GM12878 (cell line): Measurements from ENCODE around the gene PAQR7. TPM values are rescaled to one million over a fixed set of nuclear protein-coding genes. Genes with fewer than 3 reads are reported as not detected.

Experiments
- ATAC-seq: fragments of 200-7000 bp; cut with Tn5 transposase; 3 replicates; pipeline ENCODE4 v1.9.1; 2020; ENCODE audit warnings: mild to moderate bottlenecking, moderate library complexity
- BruUV-seq: library from RNA; stranded (reverse); fragments of 400-500 nt; replicated peaks from 2 replicates; lab custom pipeline; 2021; lab: Mats Ljungman, UMichigan
- CTCF ChIA-PET: fragments of 300-600 bp; sonication (Branson Sonifier 250); formaldehyde crosslinking; extraction: SDS; loops from one replicate; lab custom pipeline; 2021; ENCODE audit warnings: inconsistent platforms; lab: Yijun Ruan, JAX
- POLR2A ChIA-PET: fragments of 350-600 bp; formaldehyde crosslinking; extraction: SDS; loops from one replicate; lab custom pipeline; 2021; ENCODE audit warnings: inconsistent platforms; lab: Charles Lee
- RAD21 ChIA-PET: fragments of 300-600 bp; sonication (Branson Sonifier 250); formaldehyde crosslinking; loops from one replicate; lab custom pipeline; 2023; ENCODE audit warnings: antibody characterized with exemption; ENCODE audit not compliant: unreplicated experiment; lab: Charles Lee
- SMC1A ChIA-PET: fragments of 300-600 bp; sonication (Branson Sonifier 250); formaldehyde crosslinking; loops from one replicate; lab custom pipeline; 2023; ENCODE audit not compliant: unreplicated experiment, uncharacterized antibody; lab: Charles Lee
- DNase-seq: peaks from one replicate; pipeline ENCODE4 v3.0.0-alpha.2; 2011; ENCODE audit warnings: low read depth, low spot score
- FAIRE-seq: peaks from 3 replicates; lab custom pipeline; 2011; peaks lifted over from hg19 to GRCh38; lab: Jason Lieb, UNC
- H2AFZ ChIP-seq: 2 replicates; pipeline ENCODE4 v1.6.0; 2011; ENCODE audit warnings: low read depth, low read length, control low read depth; ENCODE audit not compliant: control insufficient read depth
- H3K27ac ChIP-seq: 2 replicates; pipeline ENCODE4 v1.5.1; 2011; ENCODE audit warnings: control low read depth; ENCODE audit not compliant: control insufficient read depth, insufficient read depth
- H3K27me3 ChIP-seq, 2 experiments: replicated peaks in 1 of 2; 2 replicates each; pipeline versions ENCODE4 v1.6.0 to v1.6.1; 2011; ENCODE audit warnings: low read length in 1 of 2; ENCODE audit not compliant: control insufficient read depth in 2 of 2, insufficient read depth in 2 of 2
- H3K36me3 ChIP-seq, 2 experiments: 2 replicates each; pipeline ENCODE4 v1.5.1; 2011; ENCODE audit warnings: low read length in 1 of 2; ENCODE audit not compliant: control insufficient read depth in 2 of 2, insufficient read depth in 2 of 2
- H3K4me1 ChIP-seq: 2 replicates; pipeline ENCODE4 v1.6.1; 2011; ENCODE audit warnings: mild to moderate bottlenecking, low read length, moderate library complexity, mixed read lengths; ENCODE audit not compliant: control insufficient read depth, insufficient read depth
- H3K4me2 ChIP-seq: 2 replicates; pipeline ENCODE4 v1.6.0; 2011; ENCODE audit warnings: control low read depth; ENCODE audit not compliant: control insufficient read depth, insufficient read depth
- H3K4me3 ChIP-seq: fragments of 200-600 bp; sonication (generic); 2 replicates; pipeline ENCODE4 v1.5.1; 2016
- H3K79me2 ChIP-seq: 2 replicates; pipeline ENCODE4 v1.6.0; 2011; ENCODE audit warnings: low read length; ENCODE audit not compliant: control insufficient read depth, insufficient read depth
- H3K9ac ChIP-seq: 2 replicates; pipeline ENCODE4 v1.8.0; 2011; ENCODE audit warnings: low read length, control low read depth, mixed read lengths; ENCODE audit not compliant: control insufficient read depth, insufficient read depth
- H3K9me3 ChIP-seq: replicated peaks from 3 replicates; pipeline ENCODE4 v1.5.1; 2011; ENCODE audit warnings: mild to moderate bottlenecking, low read length; ENCODE audit not compliant: control insufficient read depth, insufficient read depth
- H4K20me1 ChIP-seq: 2 replicates; pipeline ENCODE4 v1.6.0; 2011; ENCODE audit not compliant: control insufficient read depth, insufficient read depth
- ATF3 ChIP-seq: IDR thresholded peaks from 2 replicates; pipeline ENCODE4 v1.6.1; 2011; ENCODE audit warnings: low read depth, mild to moderate bottlenecking, low read length, moderate library complexity, borderline replicate concordance; ENCODE audit errors: extremely low read depth
- BCLAF1 ChIP-seq: fragments of 450-650 bp; IDR thresholded peaks from 2 replicates; pipeline ENCODE4 v1.6.1; 2017; ENCODE audit warnings: antibody characterized with exemption, mild to moderate bottlenecking, moderate library complexity
- FOS ChIP-seq: IDR thresholded peaks from 3 replicates; pipeline ENCODE4 v1.6.1; 2011; ENCODE audit warnings: borderline replicate concordance; ENCODE audit not compliant: insufficient read length; ENCODE audit errors: extremely low read depth
- NBN ChIP-seq: fragments of 450-650 bp; IDR thresholded peaks from 2 replicates; pipeline ENCODE4 v1.6.1; 2016
- RAD21 ChIP-seq: IDR thresholded peaks from 2 replicates; pipeline ENCODE4 v1.6.1; 2011; ENCODE audit warnings: mild to moderate bottlenecking, low read depth, low read length, moderate library complexity; ENCODE audit not compliant: insufficient read depth
- SIN3A ChIP-seq: IDR thresholded peaks from 2 replicates; pipeline ENCODE4 v1.6.1; 2012; ENCODE audit warnings: low read depth, low read length, improper control_type of control experiment
- TAF1 ChIP-seq: IDR thresholded peaks from 2 replicates; pipeline ENCODE4 v1.6.1; 2011; ENCODE audit warnings: mild to moderate bottlenecking, low read depth, low read length, borderline replicate concordance
- TBL1XR1 ChIP-seq: IDR thresholded peaks from 2 replicates; pipeline ENCODE4 v1.6.1; 2012; ENCODE audit warnings: low read depth, low read length, improper control_type of control experiment
- WGBS: methylation state at CpG from one replicate; pipeline ENCODE4 v1.1.6; 2016; ENCODE audit warnings: low lambda C conversion rate; ENCODE audit not compliant: insufficient replicate concordance, insufficient coverage; ENCODE audit errors: missing lambda C conversion rate; 5-methylcytosine and 5-hydroxymethylcytosine counted together
- in situ Hi-C: fragments of 300-500 bp; cut with MboI; formaldehyde crosslinking; loops from 9 replicates; pipeline ENCODE4 v1.14.3; 2018; ENCODE audit warnings: mixed read lengths
- intact Hi-C: fragments of 100-400 bp; cut with micrococcal nuclease; formaldehyde crosslinking; loops from one replicate; pipeline ENCODE4 v1.14.2; 2022; ENCODE audit not compliant: unreplicated experiment
- polyA plus RNA-seq, 11 experiments: library from polyadenylated mRNA; depleted of rRNA in 4 of 11; unstranded in 6 of 11; stranded (reverse) in 5 of 11; fragments of >200 nt; fragmentation: Nextera tagmentation in 4 of 11; fragmentation: Illumina TruSeq in 1 of 11; extraction: Ambion mirVana in 4 of 11; extraction: Trizol in 1 of 11; gene quantifications; 1 replicate in 1 of 11; 2 replicates in 10 of 11; pipeline versions ENCODE4 v1.2.1 to v1.2.3, GENCODE V29; 2011 to 2016; ENCODE audit warnings: inconsistent platforms in 2 of 11, missing spikeins in 2 of 11, low read depth in 1 of 11
- total RNA-seq, 4 experiments: library from RNA; depleted of rRNA in 3 of 4; stranded (reverse); fragments of >200 nt in 3 of 4; fragmentation: Illumina TruSeq in 1 of 4; extraction: Trizol in 1 of 4; gene quantifications; 2 replicates each; pipeline versions ENCODE4 v1.2.1 to v1.2.3, GENCODE V29; 2013 to 2021

Gene PAQR7
- total and polyA plus RNA-seq, 10 of the 15 experiments (the other 5 are each of a cell fraction or from before 2014, with no cell fraction given), result 1.1 to 8.8 (median 5.2) TPM

GRCh38 chr1:25819491-25820246 lies 55.8 kb downstream of the PAQR7 start, which contains the start of gene MTFR1L (continued):
- TF ChIP-seq BCLAF1 (no peak), RAD21 (no peak), SIN3A (peak; percentile 44; the same call in 1 of the 2 replicates)

GRCh38 chr1:25818569-25818968 lies 56.9 kb downstream of the PAQR7 start:
- Histone ChIP-seq H3K4me2 (peak overlapping the region; percentile 91), H3K27me3 (no peaks in the 10 kb centered on the region), H3K9me3 (no peaks in the 10 kb centered on the region), H3K4me3 (no peak overlapping the region), H2AFZ (no peak overlapping the region), H3K4me1 (peaks cover 15% of the 10 kb centered on the region), H4K20me1 (no peaks in the 10 kb centered on the region), H3K79me2 (peaks cover 26% of the 10 kb centered on the region), H3K9ac (no peak overlapping the region), H3K36me3 (no peaks in the 10 kb centered on the region; a peak in 2 of 4 replicates), H3K27ac (no peak overlapping the region)
- TF ChIP-seq TAF1, result no peak
- no peak for TF ChIP-seq ATF3
- TF ChIP-seq NBN, result no peak
- no peak for TF ChIP-seq TBL1XR1
- TF ChIP-seq FOS, result no peak
- in situ Hi-C loops, result loop anchor here (25.0 kb wide), 1 partner anchor 406 kb away; the partner anchor contains the start of gene RHCE
- intact Hi-C loops, result no loop called here
- ChIA-PET CTCF (interaction anchor here (0.9 to 5.3 kb wide), 4 partner anchors 9 to 298 kb away, joined by 3 to 24 read pairs (median 13); partner anchors contain the start of gene PAFAH2), SMC1A (interaction anchor here (1.0 to 1.8 kb wide), 2 partner anchors 9 to 16 kb away, joined by 3 to 8 read pairs; no protein-coding TSS in a partner anchor), RAD21 (interaction anchor here (0.8 to 2.9 kb wide), 2 partner anchors 179 to 218 kb away, joined by 4 to 13 read pairs; partner anchors contain the start of gene PAFAH2), POLR2A (interaction anchor here (1.4 kb wide), 1 partner anchor 14 kb away, joined by 5 read pairs; no protein-coding TSS in a partner anchor)
- DNase-seq, result no peak
- no peak for ATAC-seq
- 81% methylated on average over 6 of the region's 6 CpGs for WGBS
- no TSS peak for BruUV-seq
- FAIRE-seq, result no peak
